ENCODE data around the gene ZNF407.

ZNF407 gene

GRCh38 chr18:75033516-75033915 lies 435.8 kb downstream of the ZNF407 start:
- no peak for DNase-seq (ENCODE audit: extremely low spot score)
- POLR2A ChIA-PET = no interaction called here
- CTCF ChIA-PET = no interaction called here
- TF ChIP-seq SP1 (IDR thresholded peaks at IDR 0.05) (no peak), ARNT (IDR thresholded peaks at IDR 0.05) (no peak), SUZ12 (IDR thresholded peaks at IDR 0.05) (no peak), L3MBTL2 (conservative IDR thresholded peaks at IDR 0.05) (no peak), ELF4 (IDR thresholded peaks at IDR 0.05) (no peak), LEF1 (IDR thresholded peaks at IDR 0.05; ENCODE audit: borderline replicate concordance) (no peak), HDGF (IDR thresholded peaks at IDR 0.05; ENCODE audit: borderline replicate concordance) (no peak), FOXM1 (IDR thresholded peaks at IDR 0.05; ENCODE audit: borderline replicate concordance) (no peak), ZNF384 (IDR thresholded peaks at IDR 0.05) (no peak), TARDBP (IDR thresholded peaks at IDR 0.05) (no peak), NFRKB (IDR thresholded peaks at IDR 0.05) (no peak), CTBP1 (IDR thresholded peaks at IDR 0.05; ENCODE audit: borderline replicate concordance) (no peak), FOXK2 (IDR thresholded peaks at IDR 0.05) (no peak), FOXA1 (IDR thresholded peaks at IDR 0.05) (no peak)

GRCh38 chr18:75034937-75035336 lies 437.3 kb downstream of the ZNF407 start:
- no peak for TF ChIP-seq HDGF (IDR thresholded peaks at IDR 0.05; ENCODE audit: borderline replicate concordance)
- no peak for TF ChIP-seq FOXK2 (IDR thresholded peaks at IDR 0.05)
- no peak for TF ChIP-seq SUZ12 (IDR thresholded peaks at IDR 0.05)
- TF ChIP-seq ELF4 (IDR thresholded peaks at IDR 0.05) = no peak
- TF ChIP-seq SP1 (IDR thresholded peaks at IDR 0.05) = no peak
- TF ChIP-seq PKNOX1 (IDR thresholded peaks at IDR 0.05) = no peak
- no peak for TF ChIP-seq ZNF384 (IDR thresholded peaks at IDR 0.05)
- no peak for TF ChIP-seq FOXA1 (IDR thresholded peaks at IDR 0.05)
- TF ChIP-seq L3MBTL2 (conservative IDR thresholded peaks at IDR 0.05) = no peak
- no peak for TF ChIP-seq FOXM1 (IDR thresholded peaks at IDR 0.05; ENCODE audit: borderline replicate concordance)
- CTCF ChIA-PET = no interaction called here
- DNase-seq (ENCODE audit: extremely low spot score) = no peak
- POLR2A ChIA-PET = no interaction called here

GRCh38 chr18:75035928-75036327 lies 438.3 kb downstream of the ZNF407 start:
- DNase-seq (ENCODE audit: extremely low spot score) = no peak
- ChIA-PET CTCF (no interaction called here), POLR2A (no interaction called here)
- TF ChIP-seq FOXM1 (IDR thresholded peaks at IDR 0.05; ENCODE audit: borderline replicate concordance) (no peak), ZNF384 (IDR thresholded peaks at IDR 0.05) (no peak), NFRKB (IDR thresholded peaks at IDR 0.05) (no peak), HDGF (IDR thresholded peaks at IDR 0.05; ENCODE audit: borderline replicate concordance) (no peak)

GRCh38 chr18:75036917-75037688 lies 439.4 kb downstream of the ZNF407 start:
- CTCF ChIA-PET = no interaction called here
- POLR2A ChIA-PET = no interaction called here
- no peak for TF ChIP-seq LEF1 (IDR thresholded peaks at IDR 0.05; ENCODE audit: borderline replicate concordance)
- DNase-seq (ENCODE audit: extremely low spot score) = no peak

GRCh38 chr18:75037689-75037955 lies 440.0 kb downstream of the ZNF407 start:
- ChIA-PET CTCF (no interaction called here), POLR2A (no interaction called here)
- TF ChIP-seq FOXA1 (IDR thresholded peaks at IDR 0.05) (no peak), TARDBP (IDR thresholded peaks at IDR 0.05) (no peak), SP1 (IDR thresholded peaks at IDR 0.05) (no peak), ARNT (IDR thresholded peaks at IDR 0.05) (no peak), FOXK2 (IDR thresholded peaks at IDR 0.05) (no peak), CTBP1 (IDR thresholded peaks at IDR 0.05; ENCODE audit: borderline replicate concordance) (no peak), SUZ12 (IDR thresholded peaks at IDR 0.05) (no peak), BHLHE40 (IDR thresholded peaks at IDR 0.05; ENCODE audit: borderline replicate concordance) (no peak)
- no peak for DNase-seq (ENCODE audit: extremely low spot score)

GRCh38 chr18:75041586-75041985 lies 443.9 kb downstream of the ZNF407 start:
- TF ChIP-seq NFRKB (IDR thresholded peaks at IDR 0.05) (no peak), FOXA1 (IDR thresholded peaks at IDR 0.05) (no peak), HDGF (IDR thresholded peaks at IDR 0.05; ENCODE audit: borderline replicate concordance) (no peak), FOXM1 (IDR thresholded peaks at IDR 0.05; ENCODE audit: borderline replicate concordance) (no peak), LEF1 (IDR thresholded peaks at IDR 0.05; ENCODE audit: borderline replicate concordance) (no peak), ZNF384 (IDR thresholded peaks at IDR 0.05) (no peak), SP1 (IDR thresholded peaks at IDR 0.05) (no peak), ARNT (IDR thresholded peaks at IDR 0.05) (no peak), CTBP1 (IDR thresholded peaks at IDR 0.05; ENCODE audit: borderline replicate concordance) (no peak), L3MBTL2 (conservative IDR thresholded peaks at IDR 0.05) (no peak), BHLHE40 (IDR thresholded peaks at IDR 0.05; ENCODE audit: borderline replicate concordance) (no peak)
- DNase-seq (ENCODE audit: extremely low spot score) = peak; percentile 11
- ChIA-PET CTCF (interaction anchor here (0.7 to 1.2 kb wide), 5 partner anchors 9 to 418 kb away, joined by 3 to 6 read pairs (median 3); no protein-coding TSS in a partner anchor), POLR2A (no interaction called here)

GRCh38 chr18:75043478-75043877 lies 445.8 kb downstream of the ZNF407 start:
- DNase-seq (ENCODE audit: extremely low spot score) = no peak
- POLR2A ChIA-PET = no interaction called here
- CTCF ChIA-PET = no interaction called here
- TF ChIP-seq CTBP1 (IDR thresholded peaks at IDR 0.05; ENCODE audit: borderline replicate concordance) = no peak
- no peak for TF ChIP-seq FOXA1 (IDR thresholded peaks at IDR 0.05)
- TF ChIP-seq FOXK2 (IDR thresholded peaks at IDR 0.05) = no peak
- no peak for TF ChIP-seq ARNT (IDR thresholded peaks at IDR 0.05)
- TF ChIP-seq LEF1 (IDR thresholded peaks at IDR 0.05; ENCODE audit: borderline replicate concordance) = no peak
- no peak for TF ChIP-seq TARDBP (IDR thresholded peaks at IDR 0.05)
- TF ChIP-seq SUZ12 (IDR thresholded peaks at IDR 0.05) = no peak
- no peak for TF ChIP-seq ZNF384 (IDR thresholded peaks at IDR 0.05)
- TF ChIP-seq HDGF (IDR thresholded peaks at IDR 0.05; ENCODE audit: borderline replicate concordance) = no peak
- TF ChIP-seq ELF4 (IDR thresholded peaks at IDR 0.05) = no peak
- TF ChIP-seq BHLHE40 (IDR thresholded peaks at IDR 0.05; ENCODE audit: borderline replicate concordance) = no peak

- CTCF ChIA-PET = no interaction called here
- TF ChIP-seq TARDBP (IDR thresholded peaks at IDR 0.05) (no peak), HDGF (IDR thresholded peaks at IDR 0.05; ENCODE audit: borderline replicate concordance) (no peak)
- POLR2A ChIA-PET = no interaction called here
- no peak for DNase-seq (ENCODE audit: extremely low spot score)
Measured at GRCh38 chr18:75044296-75044695, 446.6 kb downstream of the ZNF407 start.
